ENCODE measurements around the gene CFAP100.

DNA sequence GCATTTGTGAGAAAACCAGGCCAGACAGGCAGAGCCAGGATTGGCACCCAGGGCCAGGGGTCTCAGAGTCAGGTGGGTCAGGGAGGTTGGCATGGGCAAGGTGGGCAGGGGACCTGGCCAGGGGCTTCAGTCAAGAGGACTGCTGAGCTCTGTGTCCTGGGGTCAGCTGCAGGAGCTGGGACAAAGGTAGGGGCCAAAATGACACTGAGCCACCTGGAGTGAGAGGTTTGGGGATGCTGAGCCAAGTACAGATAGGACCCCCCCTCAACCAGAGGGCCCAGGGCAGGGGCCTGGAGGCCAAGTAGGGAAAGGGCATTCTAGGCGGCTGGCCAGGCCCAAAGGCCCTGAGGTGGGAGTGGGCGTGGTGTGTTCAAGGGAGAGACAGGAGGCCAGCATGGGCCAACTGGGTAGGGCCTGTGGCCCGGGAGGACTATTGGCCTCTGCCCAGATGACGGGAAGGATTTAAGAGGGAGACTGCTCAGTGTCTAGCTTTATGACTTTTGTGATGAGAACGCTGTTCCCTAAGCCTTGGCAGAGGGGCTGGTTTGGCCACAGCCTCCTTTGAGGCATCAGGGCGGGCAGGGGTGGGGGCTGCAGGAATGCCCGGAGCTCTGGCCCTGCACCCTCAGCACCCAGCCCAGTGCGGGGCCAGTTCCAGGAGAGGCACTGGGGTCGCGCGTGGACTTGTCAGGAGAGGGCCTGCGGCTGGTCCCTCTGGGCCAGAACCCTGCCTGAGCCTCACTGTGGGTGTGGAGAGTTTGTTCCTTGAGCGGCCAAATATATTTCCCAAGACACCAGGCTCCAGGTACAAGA is 3.1 kb downstream of the CFAP100 start:
- TF ChIP-seq POLR2A (IDR thresholded peaks at IDR 0.05), result no peak
- no peak for TF ChIP-seq CTCF (IDR thresholded peaks at IDR 0.05)
